ENCODE data around the gene C16orf86.
"Not testable (repeated sequence)": the region's sequence is repeated elsewhere in the genome, so short reads cannot be mapped to it uniquely, and the experiment has no call there.

Gene C16orf86

DNA sequence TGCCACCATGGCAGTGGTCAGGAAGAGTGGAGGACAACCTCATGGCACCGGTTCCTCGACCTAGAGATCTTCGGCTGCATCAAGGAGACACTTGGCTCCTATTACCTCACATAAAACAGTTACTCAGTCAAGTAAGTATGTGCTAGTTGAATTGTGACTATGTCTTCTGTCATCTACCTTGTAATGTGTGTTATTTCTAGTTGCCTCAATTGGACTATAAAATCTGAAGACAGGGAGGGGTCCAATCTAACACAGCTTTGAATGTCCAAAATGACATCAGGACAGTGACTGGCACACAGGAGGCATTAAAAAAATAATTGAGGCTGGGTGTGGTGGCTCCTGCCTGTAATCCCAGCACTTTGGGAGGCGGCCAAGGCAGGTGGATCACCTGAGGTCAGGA, 17.2 kb downstream of the C16orf86 start:
- H3K27me3 ChIP-seq (ENCODE audit: control insufficient read depth, insufficient read depth, low read length) = no peaks in the 10 kb centered on the region
- H3K4me3 ChIP-seq (ENCODE audit: low read length) = no peak overlapping the region
- H3K36me3 ChIP-seq (ENCODE audit: insufficient read depth, low read length) = peaks cover 21% of the 10 kb centered on the region
- H3K9ac ChIP-seq (ENCODE audit: low read depth, low read length) = no peak overlapping the region
- no peaks in the 10 kb centered on the region for H3K4me1 ChIP-seq (ENCODE audit: control insufficient read depth, insufficient read depth, low read length)
- H3K9me3 ChIP-seq (replicated peaks; ENCODE audit: low read length) = no peaks in the 10 kb centered on the region
- H3K4me2 ChIP-seq (ENCODE audit: low read length) = no peak overlapping the region

DNA sequence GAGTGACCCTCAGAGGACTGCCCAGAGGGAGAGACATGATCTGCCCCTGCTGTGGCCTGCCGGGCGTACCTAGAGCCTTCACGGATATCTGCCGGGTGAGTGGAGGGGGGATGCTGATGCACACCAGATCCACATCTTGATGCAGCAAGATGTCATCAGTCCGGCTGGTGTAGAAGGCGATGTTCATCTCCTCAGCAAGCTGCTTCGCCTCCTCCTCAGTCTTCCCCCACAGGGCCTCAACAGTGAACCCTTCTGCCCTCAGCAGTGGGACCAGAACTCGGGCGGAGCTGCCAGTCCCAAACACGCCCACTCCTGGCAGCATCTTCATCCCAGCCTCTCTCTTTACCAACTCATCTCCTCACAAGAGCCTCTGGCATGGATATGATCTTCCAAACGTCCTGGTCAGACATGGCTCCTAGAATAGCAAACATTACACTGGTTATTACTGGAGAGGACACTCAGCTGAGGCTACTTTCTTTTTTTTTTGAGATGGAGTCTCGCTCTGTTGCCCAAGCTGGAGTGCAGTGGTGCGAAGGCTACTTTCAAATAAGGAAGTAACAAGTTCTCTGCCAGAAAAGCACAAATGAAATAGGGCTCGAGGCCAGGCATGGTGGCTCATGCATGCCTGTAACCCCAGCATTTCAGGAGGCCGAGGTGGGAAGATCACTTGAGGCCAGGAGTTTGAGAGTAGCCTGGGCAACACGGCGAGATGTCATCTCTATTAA, 18.9 kb downstream of the C16orf86 start:
- no peaks in the 10 kb centered on the region for H3K27me3 ChIP-seq (ENCODE audit: control insufficient read depth, insufficient read depth, low read length)
- no peaks in the 10 kb centered on the region for H3K9me3 ChIP-seq (replicated peaks; ENCODE audit: low read length)
- no peak overlapping the region for H3K4me3 ChIP-seq (ENCODE audit: low read length)
- H3K4me2 ChIP-seq (ENCODE audit: low read length) = no peak overlapping the region
- peaks cover 21% of the 10 kb centered on the region for H3K36me3 ChIP-seq (ENCODE audit: insufficient read depth, low read length)
- no peak overlapping the region for H3K9ac ChIP-seq (ENCODE audit: low read depth, low read length)
- H3K4me1 ChIP-seq (ENCODE audit: control insufficient read depth, insufficient read depth, low read length) = no peaks in the 10 kb centered on the region

DNA sequence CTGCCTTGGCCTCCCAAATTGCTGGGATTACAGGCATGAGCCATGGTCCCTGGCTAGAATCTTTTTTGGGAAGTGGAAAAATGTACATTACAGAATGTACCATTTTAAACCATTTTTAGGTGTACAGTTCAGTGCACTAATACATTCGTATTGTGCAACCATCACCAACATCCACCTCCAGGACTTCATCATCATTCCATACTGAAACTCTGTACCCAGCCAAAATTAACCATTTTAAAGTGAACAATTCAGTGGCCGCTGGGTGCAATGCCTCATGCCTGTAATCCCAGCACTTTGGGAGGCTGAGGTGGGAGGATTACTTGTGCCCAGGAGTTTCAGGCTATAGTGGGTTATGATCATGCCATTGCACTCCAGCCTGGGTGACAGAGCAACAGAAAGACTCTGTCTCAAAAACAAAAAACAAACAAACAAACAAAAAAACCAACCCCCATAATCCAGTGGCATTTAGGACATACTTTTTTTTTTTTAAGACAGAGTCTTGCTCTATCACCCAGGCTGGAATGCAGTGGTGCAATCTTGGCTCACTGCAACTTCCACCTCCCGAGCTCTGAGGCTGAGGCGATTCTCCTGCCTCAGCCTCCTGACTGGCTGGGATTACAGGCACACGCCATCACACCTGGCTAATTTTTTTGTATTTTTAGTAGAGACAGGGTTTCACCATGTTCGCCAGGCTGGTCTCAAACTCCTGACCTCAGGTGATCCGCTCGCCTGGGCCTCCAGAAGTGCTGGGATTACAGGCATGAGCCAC, 27.1 kb downstream of the C16orf86 start:
- H3K4me1 ChIP-seq (ENCODE audit: control insufficient read depth, insufficient read depth, low read length); H3K36me3 ChIP-seq (ENCODE audit: insufficient read depth, low read length); H3K27me3 ChIP-seq (ENCODE audit: control insufficient read depth, insufficient read depth, low read length): not testable (repeated sequence)

DNA sequence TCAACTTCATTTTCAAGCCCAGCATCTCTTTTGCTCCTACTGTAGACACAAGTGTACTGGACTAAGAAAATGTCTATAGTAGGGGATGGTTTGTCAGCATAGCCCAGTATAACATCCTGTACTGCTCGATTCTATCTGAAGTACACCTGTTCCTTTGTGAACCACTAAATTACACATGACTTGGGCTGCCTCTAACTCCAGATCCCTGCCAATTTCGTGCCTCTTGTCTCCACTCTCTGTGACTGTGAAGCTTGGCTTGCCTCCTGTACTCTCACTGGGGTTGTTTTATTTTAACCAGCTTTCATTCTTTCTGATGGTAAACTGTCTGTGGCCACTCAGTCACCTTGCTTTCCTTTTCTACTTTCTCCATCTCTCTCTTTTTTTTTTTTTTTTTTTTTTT, 28.0 kb downstream of the C16orf86 start:
- Histone ChIP-seq H3K9ac (ENCODE audit: low read depth, low read length) (no peak overlapping the region), H3K9me3 (replicated peaks; ENCODE audit: low read length) (no peaks in the 10 kb centered on the region), H3K36me3 (ENCODE audit: insufficient read depth, low read length) (peaks cover 5% of the 10 kb centered on the region), H3K4me2 (ENCODE audit: low read length) (no peak overlapping the region), H3K4me1 (ENCODE audit: control insufficient read depth, insufficient read depth, low read length) (no peaks in the 10 kb centered on the region), H3K27me3 (ENCODE audit: control insufficient read depth, insufficient read depth, low read length) (no peaks in the 10 kb centered on the region), H3K4me3 (ENCODE audit: low read length) (no peak overlapping the region)

More for the DNA sequence above, 27.1 kb downstream of the C16orf86 start:
- H3K9me3 ChIP-seq (replicated peaks; ENCODE audit: low read length); H3K9ac ChIP-seq (ENCODE audit: low read depth, low read length); H3K4me2 ChIP-seq (ENCODE audit: low read length); H3K4me3 ChIP-seq (ENCODE audit: low read length): not testable (repeated sequence)

DNA sequence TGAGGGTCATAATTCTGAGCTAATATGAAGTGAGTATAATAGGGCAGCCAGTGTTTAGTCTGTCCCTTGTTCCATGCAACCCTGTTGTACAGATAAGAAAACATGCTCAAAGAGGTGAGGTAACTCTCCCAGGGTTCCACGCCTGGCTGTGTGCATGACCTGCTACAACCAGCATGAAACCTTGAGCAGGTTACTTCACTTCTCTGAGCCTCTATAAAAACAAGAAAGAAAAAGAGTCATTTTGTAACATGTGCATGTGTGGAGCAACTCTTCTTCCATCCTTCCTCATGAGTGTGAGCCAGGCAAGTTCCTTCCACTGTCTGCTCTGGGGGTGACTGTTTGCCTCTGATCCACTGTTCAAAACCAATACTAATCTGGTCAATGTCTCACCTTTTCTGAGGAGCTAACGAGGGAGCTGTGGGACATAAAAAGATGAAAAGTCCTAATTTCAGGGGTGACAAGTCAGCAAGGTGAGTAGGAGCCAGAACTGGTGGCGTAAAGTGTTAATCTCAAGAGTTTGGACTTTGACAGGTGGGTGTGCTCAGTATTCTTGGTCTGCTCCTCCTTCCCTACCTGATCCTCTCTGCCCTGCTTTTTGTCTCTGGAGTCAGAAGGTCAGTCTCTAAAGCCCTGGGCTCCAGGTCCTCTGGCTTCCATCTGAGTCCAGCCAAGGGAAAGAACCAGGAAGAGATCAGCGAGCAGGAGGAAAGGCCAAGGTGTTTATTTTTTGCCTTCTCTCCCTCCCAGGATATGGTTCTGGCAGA, 31.0 kb downstream of the C16orf86 start:
- Histone ChIP-seq H3K9me3 (replicated peaks; ENCODE audit: low read length) (no peaks in the 10 kb centered on the region), H3K36me3 (ENCODE audit: insufficient read depth, low read length) (peaks cover 5% of the 10 kb centered on the region), H3K9ac (ENCODE audit: low read depth, low read length) (no peak overlapping the region), H3K4me2 (ENCODE audit: low read length) (no peak overlapping the region), H3K4me3 (ENCODE audit: low read length) (no peak overlapping the region), H3K27me3 (ENCODE audit: control insufficient read depth, insufficient read depth, low read length) (no peaks in the 10 kb centered on the region), H3K4me1 (ENCODE audit: control insufficient read depth, insufficient read depth, low read length) (no peaks in the 10 kb centered on the region)

DNA sequence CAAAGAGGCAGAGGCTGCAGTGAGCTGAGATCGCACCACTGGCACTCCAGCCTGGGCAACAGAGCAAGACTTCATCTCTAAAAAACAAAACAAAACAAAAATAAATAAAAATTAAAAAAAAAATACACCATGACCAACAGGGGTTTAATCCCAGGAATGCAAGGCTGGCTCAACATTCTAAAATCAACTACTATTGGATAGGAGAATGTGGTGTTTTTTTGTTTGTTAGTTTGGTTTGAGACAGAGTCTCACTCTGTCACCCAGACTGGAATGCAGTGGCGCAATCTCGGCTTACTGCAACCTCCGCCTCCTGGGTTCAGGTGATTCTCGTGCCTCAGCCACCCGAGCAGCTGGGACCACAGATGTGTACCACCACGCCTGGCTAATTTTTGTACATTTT, 32.7 kb downstream of the C16orf86 start:
- Histone ChIP-seq H3K4me1 (ENCODE audit: control insufficient read depth, insufficient read depth, low read length) (no peaks in the 10 kb centered on the region), H3K4me3 (ENCODE audit: low read length) (no peak overlapping the region), H3K36me3 (ENCODE audit: insufficient read depth, low read length) (peaks cover 5% of the 10 kb centered on the region), H3K9me3 (replicated peaks; ENCODE audit: low read length) (no peaks in the 10 kb centered on the region), H3K9ac (ENCODE audit: low read depth, low read length) (no peak overlapping the region), H3K27me3 (ENCODE audit: control insufficient read depth, insufficient read depth, low read length) (no peaks in the 10 kb centered on the region), H3K4me2 (ENCODE audit: low read length) (no peak overlapping the region)

DNA sequence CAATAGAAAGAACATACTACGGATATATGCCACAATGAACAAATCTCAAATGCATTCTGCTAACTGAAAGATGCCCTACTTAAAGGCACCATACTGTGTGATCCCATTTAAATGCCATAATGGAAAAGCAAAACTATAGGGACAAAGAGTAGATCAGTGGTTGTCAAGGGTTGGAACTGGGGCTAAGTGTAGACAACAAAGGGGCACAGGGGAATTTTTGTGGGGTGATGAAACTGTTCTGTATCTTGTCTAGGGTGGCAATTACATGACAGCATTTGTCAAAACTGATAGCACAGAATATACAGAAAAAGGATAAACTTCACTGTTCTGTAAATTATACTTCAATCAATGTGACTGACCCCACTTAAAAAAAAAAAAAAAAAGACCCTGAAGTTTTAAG, 34.8 kb downstream of the C16orf86 start:
- peaks cover 5% of the 10 kb centered on the region for H3K36me3 ChIP-seq (ENCODE audit: insufficient read depth, low read length)
- H3K4me2 ChIP-seq (ENCODE audit: low read length) = no peak overlapping the region
- no peak overlapping the region for H3K4me3 ChIP-seq (ENCODE audit: low read length)
- H3K9ac ChIP-seq (ENCODE audit: low read depth, low read length) = no peak overlapping the region
- no peaks in the 10 kb centered on the region for H3K27me3 ChIP-seq (ENCODE audit: control insufficient read depth, insufficient read depth, low read length)
- H3K9me3 ChIP-seq (replicated peaks; ENCODE audit: low read length) = no peaks in the 10 kb centered on the region
- H3K4me1 ChIP-seq (ENCODE audit: control insufficient read depth, insufficient read depth, low read length) = no peaks in the 10 kb centered on the region

DNA sequence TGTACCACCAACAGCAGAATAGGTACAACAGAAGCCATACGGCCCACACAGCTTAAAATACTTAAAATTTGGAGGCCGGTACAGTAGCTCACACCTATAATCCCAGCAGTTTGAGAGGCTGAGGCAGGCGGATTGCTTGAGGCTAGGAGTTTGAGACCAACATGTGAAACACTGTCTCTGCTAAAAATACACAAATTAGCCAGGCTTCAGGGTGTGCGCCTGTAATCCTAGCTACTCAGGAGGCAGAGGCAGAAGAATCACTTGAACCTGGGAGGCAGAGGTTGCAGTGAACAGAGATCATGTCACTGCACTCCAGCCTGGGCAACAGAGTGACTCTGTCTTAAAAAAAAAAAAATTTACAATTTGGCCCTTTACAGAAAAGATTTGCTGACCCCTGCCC, 35.5 kb downstream of the C16orf86 start:
- Histone ChIP-seq H3K27me3 (ENCODE audit: control insufficient read depth, insufficient read depth, low read length) (no peaks in the 10 kb centered on the region), H3K36me3 (ENCODE audit: insufficient read depth, low read length) (peaks cover 5% of the 10 kb centered on the region), H3K9ac (ENCODE audit: low read depth, low read length) (no peak overlapping the region), H3K4me1 (ENCODE audit: control insufficient read depth, insufficient read depth, low read length) (no peaks in the 10 kb centered on the region), H3K4me3 (ENCODE audit: low read length) (no peak overlapping the region), H3K4me2 (ENCODE audit: low read length) (no peak overlapping the region), H3K9me3 (replicated peaks; ENCODE audit: low read length) (no peaks in the 10 kb centered on the region)

DNA sequence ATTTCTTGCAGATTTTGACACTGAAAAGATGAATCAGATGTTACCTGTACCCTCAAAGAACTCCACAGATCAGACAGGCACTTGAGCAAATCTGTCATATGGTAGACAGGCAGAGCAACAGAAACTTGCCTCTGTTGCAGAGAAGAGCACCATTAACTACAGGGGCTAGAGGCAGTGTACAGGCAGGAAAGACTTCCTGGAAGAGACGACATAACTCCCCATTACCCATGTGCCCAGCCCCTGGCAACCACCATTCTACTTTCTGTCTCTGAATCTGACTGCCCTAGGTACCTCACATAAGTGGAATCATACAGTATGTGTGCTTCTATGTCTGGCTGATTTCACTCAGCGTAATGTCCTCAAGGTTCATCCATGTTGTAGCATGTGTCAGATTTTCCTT, 37.0 kb downstream of the C16orf86 start:
- no peaks in the 10 kb centered on the region for H3K36me3 ChIP-seq (ENCODE audit: insufficient read depth, low read length)
- no peak overlapping the region for H3K4me2 ChIP-seq (ENCODE audit: low read length)
- H3K9me3 ChIP-seq (replicated peaks; ENCODE audit: low read length) = no peaks in the 10 kb centered on the region
- no peak overlapping the region for H3K4me3 ChIP-seq (ENCODE audit: low read length)
- H3K27me3 ChIP-seq (ENCODE audit: control insufficient read depth, insufficient read depth, low read length) = no peaks in the 10 kb centered on the region
- H3K4me1 ChIP-seq (ENCODE audit: control insufficient read depth, insufficient read depth, low read length) = peaks cover 6% of the 10 kb centered on the region
- no peak overlapping the region for H3K9ac ChIP-seq (ENCODE audit: low read depth, low read length)

DNA sequence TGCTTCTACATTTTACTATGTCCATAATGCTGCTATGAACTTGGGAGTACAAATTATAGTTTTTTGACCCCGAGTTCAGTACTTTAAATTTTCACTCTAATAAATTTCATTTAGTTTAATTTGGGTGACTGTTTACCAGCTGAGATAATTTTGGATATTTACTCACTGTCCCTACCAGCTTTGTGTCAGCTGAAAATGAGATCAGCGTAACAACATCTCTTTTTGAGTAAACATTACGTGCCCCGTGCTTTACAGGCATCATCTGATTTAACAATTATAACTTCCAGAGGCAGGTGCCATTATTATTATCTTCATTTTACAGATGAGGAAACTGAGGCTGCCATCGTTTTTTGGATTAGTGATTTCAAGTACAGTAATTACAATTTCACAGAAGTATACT, 37.5 kb downstream of the C16orf86 start:
- Histone ChIP-seq H3K9me3 (replicated peaks; ENCODE audit: low read length) (no peaks in the 10 kb centered on the region), H3K27me3 (ENCODE audit: control insufficient read depth, insufficient read depth, low read length) (no peaks in the 10 kb centered on the region), H3K4me1 (ENCODE audit: control insufficient read depth, insufficient read depth, low read length) (peaks cover 11% of the 10 kb centered on the region), H3K4me2 (ENCODE audit: low read length) (no peak overlapping the region), H3K9ac (ENCODE audit: low read depth, low read length) (no peak overlapping the region), H3K4me3 (ENCODE audit: low read length) (no peak overlapping the region), H3K36me3 (ENCODE audit: insufficient read depth, low read length) (no peaks in the 10 kb centered on the region)

DNA sequence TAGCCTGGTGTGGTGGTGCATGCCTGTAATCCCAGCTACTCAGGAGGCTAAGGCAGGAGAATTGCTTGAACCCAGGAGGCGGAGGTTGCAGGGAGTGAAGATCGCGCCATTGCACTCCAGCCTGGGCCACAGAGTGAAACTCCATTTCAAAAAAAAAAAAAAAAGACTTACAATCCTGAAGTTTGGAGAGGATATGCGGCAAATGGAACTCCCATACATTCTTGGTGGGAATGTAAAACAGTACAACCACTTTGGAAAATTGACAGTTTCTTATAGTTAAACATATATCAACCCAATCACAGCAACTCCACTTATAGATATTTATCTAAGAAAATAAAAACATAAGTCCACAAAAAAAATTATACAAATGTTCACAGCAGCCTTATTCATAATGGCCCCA, 40.6 kb downstream of the C16orf86 start:
- Histone ChIP-seq H3K4me2 (ENCODE audit: low read length) (no peak overlapping the region), H3K36me3 (ENCODE audit: insufficient read depth, low read length) (no peaks in the 10 kb centered on the region), H3K9ac (ENCODE audit: low read depth, low read length) (no peak overlapping the region), H3K9me3 (replicated peaks; ENCODE audit: low read length) (no peaks in the 10 kb centered on the region), H3K4me1 (ENCODE audit: control insufficient read depth, insufficient read depth, low read length) (peaks cover 11% of the 10 kb centered on the region), H3K27me3 (ENCODE audit: control insufficient read depth, insufficient read depth, low read length) (no peaks in the 10 kb centered on the region), H3K4me3 (ENCODE audit: low read length) (no peak overlapping the region)

Measured in skeletal muscle satellite cell (primary cell).